HG02623 (cell line): ENCODE results near the gene BTG4.

Source experiments
- ATAC-seq: cut with Tn5 transposase; IDR thresholded peaks from one replicate; pipeline ENCODE4 v1.9.1; 2021; ENCODE audit warnings: moderate library complexity; ENCODE audit not compliant: unreplicated experiment

Gene BTG4

GRCh38 chr11:111538407-111539114 lies 26.4 kb upstream of the BTG4 start:
- ATAC-seq: no peak

DNA sequence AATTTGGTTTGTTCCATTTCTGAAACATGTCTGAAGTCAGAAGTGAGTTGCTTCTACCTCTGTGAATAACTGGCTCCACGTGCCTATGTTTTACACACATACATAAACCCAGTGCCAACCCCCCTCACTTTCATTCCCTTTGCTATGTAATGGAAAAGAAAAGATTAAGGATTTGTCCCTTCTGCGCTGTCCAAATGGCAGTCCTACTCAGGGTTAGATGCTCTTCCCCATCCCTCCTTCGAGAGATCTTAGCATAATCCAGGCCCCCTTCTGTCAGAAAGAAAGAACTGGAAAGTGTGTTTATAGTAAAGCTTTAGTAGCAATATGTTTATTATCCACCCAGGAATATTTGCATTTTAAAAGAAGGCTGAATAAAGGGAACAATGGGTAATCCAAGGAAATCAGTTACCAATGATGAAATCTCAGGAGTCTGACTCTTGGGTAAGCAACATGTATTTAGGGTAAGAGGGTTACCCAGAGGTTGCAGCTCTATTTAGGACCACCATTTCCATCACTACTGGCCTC lies 25.2 kb upstream of the BTG4 start:
- ATAC-seq: no peak

DNA sequence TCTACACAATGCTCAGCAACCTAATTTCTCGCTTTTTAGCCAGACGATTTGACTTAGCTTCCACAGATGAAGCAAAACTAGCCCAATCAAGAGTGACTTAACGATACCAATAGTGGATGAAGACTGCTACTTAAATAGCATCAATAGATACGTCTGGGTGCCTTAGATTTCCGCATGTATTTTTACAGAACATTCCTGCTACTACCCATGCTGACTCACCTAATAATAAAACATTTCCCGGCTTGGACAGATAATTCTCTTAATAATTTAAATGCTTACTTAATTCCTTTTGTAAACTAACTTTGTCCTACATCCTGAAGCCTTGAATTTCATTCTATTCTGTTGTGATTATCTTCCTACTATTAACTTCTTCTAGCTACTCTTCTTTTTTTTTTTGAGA lies 23.1 kb upstream of the BTG4 start:
- no peak for ATAC-seq

DNA sequence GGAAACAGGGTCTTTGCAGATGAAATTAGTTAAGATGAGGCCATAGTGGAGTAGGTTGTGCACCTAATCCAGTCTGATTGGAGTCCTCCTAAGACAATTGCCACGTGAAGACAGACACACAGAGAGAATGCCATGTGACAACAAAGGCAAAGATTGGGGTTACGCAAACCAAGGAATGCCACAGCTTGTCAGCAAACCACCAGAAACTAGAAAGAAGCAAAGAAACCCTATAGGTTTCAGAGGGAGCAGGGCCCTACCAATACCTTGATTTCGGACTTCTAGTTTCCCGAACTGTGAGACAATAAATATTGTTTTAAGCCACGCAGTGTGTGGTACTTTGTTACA lies 20.2 kb upstream of the BTG4 start:
- no peak for ATAC-seq

- ATAC-seq: no peak
These were observed 19.6 kb upstream of the BTG4 start for GRCh38 chr11:111531687-111532364.

GRCh38 chr11:111531136-111531535 lies 18.9 kb upstream of the BTG4 start:
- no peak for ATAC-seq

- ATAC-seq: no peak
These were observed 17.9 kb upstream of the BTG4 start for GRCh38 chr11:111530091-111530490.

DNA sequence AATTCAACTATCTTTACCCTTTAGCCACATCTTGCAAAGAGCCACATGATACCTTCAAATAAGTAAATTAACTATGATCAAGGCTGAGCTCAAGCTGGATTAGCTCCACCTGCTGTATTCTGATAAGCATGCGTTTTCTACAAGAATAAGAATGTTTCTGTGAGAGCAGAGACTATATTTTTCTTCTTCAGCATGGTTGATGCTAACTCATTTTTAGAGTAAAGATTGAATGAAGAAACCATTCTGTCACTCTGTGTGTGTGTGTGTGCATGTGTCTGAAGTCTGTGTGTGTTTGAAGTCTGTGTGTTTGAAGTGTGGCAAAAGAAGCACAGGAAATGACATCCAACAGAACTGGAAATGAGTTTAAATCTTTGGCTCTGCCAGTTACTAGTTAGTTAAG lies 16.4 kb upstream of the BTG4 start:
- ATAC-seq: no peak

DNA sequence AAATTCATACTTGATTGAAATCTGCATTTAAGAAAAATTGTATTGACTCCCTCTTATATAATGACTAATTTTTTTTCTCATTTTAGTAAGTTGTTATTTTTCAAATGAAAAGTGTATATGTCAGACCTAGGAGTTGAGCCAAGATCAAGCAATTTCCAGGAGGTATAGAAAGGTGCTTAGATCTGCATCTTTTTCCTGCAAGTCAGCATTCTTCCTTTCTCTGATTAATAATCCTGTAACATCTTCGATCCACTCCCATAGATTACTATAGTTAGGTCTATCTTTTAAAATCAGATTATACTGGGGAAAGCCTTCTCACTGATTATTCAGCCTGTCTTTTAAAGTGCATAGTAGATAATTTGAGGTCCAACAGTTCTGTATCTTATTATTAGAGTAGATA lies 15.1 kb upstream of the BTG4 start:
- no peak for ATAC-seq

- no peak for ATAC-seq
These were observed 14.3 kb upstream of the BTG4 start for GRCh38 chr11:111526501-111526900.

GRCh38 chr11:111525456-111525855 lies 13.3 kb upstream of the BTG4 start:
- ATAC-seq: no peak

DNA sequence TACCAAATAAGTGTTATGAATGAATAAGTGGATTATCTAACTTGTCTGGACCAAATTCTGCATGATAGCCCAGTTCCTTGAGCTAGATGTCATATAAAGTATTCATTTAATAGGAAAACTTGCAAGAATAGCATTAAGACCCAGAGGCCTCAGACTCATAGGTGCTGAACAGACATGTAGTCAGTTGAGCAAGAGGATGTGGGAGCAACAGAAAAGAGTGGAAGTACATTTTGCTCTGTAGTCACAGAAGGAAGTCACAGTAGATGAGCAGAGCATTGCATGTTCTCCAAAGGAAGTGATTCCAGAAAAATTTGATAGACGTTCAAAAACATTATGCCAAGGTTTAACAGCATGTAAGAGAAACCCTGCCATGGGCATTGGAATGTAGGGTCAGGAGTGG lies 11.9 kb upstream of the BTG4 start:
- ATAC-seq: no peak

DNA sequence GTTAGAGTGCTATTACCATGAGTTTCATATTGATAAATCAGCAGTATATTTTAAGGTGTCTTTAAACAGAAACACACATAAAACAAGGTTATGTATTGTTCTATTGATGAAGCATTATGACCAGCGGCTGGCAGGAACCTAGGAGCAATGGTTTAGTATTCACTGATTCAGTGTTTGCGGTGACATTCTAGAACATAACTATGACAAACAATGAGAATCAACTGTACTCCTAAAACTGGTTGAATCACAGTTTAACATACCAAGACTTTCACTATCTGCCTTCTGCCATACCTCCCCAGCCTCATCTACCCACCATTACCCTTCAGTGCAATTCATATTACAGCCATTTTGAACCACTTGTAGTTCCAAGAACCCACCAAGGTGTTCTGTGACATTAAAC lies 11.2 kb upstream of the BTG4 start:
- ATAC-seq: no peak

- ATAC-seq: no peak
These were observed 10.2 kb upstream of the BTG4 start for GRCh38 chr11:111522426-111522825.

DNA sequence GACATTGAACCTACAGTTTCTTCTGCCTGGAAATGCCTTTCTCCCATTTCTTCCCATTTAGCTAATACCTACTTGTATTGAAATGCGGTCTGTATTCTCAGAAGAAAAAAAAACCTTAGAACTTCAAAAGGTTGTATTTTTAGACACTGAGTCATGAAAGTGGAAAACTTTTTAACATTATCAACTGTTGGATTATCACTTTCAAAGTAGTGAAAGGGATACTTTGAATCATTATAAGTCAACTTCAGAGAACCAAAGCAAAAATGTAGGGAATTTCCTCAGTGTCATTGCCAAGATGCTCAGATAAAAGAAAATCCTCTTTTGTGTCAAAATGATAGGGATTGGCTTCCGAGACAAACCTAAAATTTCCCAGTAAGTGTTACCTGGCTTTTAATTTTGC lies 8.9 kb upstream of the BTG4 start:
- no peak for ATAC-seq

- no peak for ATAC-seq
These were observed 8.4 kb upstream of the BTG4 start for GRCh38 chr11:111520560-111520959.

- no peak for ATAC-seq
These were observed 6.5 kb upstream of the BTG4 start for GRCh38 chr11:111518668-111519067.

GRCh38 chr11:111515591-111515990 lies 3.4 kb upstream of the BTG4 start:
- no peak for ATAC-seq

GRCh38 chr11:111514216-111515031 lies 2.2 kb upstream of the BTG4 start, which contains the start of gene HOATZ:
TSS of gene HOATZ (plus strand) at chr11:111514778. CDS start at chr11:111514785, 7 bp downstream.
- no peak for ATAC-seq

DNA sequence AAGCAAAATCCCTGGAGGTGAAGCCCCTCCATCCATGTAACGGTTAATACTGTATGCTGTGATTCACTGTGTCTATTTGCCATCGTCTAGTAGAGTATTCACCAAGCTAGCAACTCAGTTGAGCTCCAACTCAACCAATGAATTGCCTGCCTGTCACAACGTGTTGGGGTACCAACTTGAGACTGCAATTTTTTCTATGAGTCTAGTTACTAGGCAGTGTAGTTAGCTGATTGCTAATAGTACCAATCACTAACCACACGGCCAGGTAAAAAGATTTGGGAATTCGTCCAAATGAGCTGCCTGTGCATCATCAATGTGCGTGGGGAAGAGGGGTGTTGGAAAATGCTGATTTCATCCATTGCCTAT lies 1.0 kb upstream of the BTG4 start:
- no peak for ATAC-seq

DNA sequence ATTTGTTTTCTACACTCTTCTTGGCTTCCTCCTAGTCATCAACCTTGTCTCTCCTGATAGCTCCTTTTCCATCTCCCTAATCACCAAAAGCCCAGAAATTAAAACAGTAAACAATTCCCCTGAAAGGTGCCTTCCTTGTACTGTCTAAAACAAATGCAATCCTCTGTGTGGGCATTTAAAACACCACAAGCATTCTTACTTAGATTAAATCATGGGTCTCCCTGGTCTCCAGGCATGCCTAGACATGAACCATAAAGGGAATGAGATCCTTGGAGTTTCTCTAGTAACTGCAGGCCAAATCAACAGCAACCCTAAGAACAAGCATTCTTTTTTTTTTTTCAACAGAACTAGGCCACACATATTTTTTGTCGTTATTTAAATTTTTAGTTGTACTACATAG lies 1.9 kb downstream of the BTG4 start:
- no peak for ATAC-seq

DNA sequence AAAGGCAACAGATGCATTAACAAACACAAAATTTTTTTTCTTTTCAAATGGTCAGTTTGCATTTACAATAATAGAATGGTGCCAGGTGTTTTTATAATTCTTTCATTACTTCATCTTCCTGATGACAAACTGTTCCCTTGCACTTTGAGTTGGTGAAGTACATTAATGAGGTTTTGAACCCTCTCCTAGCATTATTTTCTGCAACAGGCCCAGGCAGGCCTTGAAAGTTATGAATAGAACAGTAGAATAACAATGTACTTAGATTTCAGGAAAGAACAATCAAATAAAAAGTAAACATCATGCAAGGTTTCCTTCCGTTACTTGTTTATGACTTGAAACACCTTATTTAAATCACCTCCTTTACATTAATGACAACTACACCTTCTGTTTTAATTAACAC lies 9.6 kb downstream of the BTG4 start:
- ATAC-seq: no peak
